SU-DHL-6 (cell line): Measurements from ENCODE around the gene ZNF30.

ENCODE experiments used
- H2AFZ ChIP-seq: fragments of 200-600 bp; sonication (generic); 2 replicates; pipeline ENCODE4 v1.6.1; 2014; ENCODE audit warnings: low read depth, mild to moderate bottlenecking, moderate library complexity, mixed read lengths, antibody characterized with exemption, low read length; ENCODE audit not compliant: severe bottlenecking
- H3F3A ChIP-seq: fragments of 200-600 bp; shearing (Covaris generic); 2 replicates; pipeline ENCODE4 v1.6.0; 2016; ENCODE audit warnings: antibody characterized with exemption, mild to moderate bottlenecking; ENCODE audit not compliant: insufficient read depth
- H3K27ac ChIP-seq: fragments of 200-600 bp; sonication (generic); 2 replicates; pipeline ENCODE4 v1.5.1; 2016; ENCODE audit warnings: low read depth, mild to moderate bottlenecking, low read length, moderate library complexity, mixed read lengths
- H3K27me3 ChIP-seq: fragments of 200-600 bp; sonication (generic), shearing (Covaris generic); 2 replicates; pipeline ENCODE4 v1.6.0; 2014; ENCODE audit warnings: mild to moderate bottlenecking, low read length
- H3K36me3 ChIP-seq: fragments of 200-600 bp; sonication (generic); 2 replicates; pipeline ENCODE4 v1.6.1; 2014; ENCODE audit warnings: mild to moderate bottlenecking, low read length, mixed read lengths
- H3K4me2 ChIP-seq: fragments of 300-600, 200-600 bp; shearing (Covaris generic), sonication (generic); 2 replicates; pipeline ENCODE4 v1.6.0; 2014; ENCODE audit warnings: low read length, low read depth, mild to moderate bottlenecking; ENCODE audit not compliant: poor library complexity, severe bottlenecking
- H3K4me3 ChIP-seq: fragments of 200-600 bp; sonication (generic); 2 replicates; pipeline ENCODE4 v1.5.1; 2014; ENCODE audit warnings: antibody characterized with exemption, low read length, mild to moderate bottlenecking, mixed read lengths; ENCODE audit not compliant: insufficient read depth, poor library complexity, severe bottlenecking
- H3K79me2 ChIP-seq: fragments of 200-600 bp; sonication (generic); 2 replicates; pipeline ENCODE4 v1.6.1; 2014; ENCODE audit warnings: mild to moderate bottlenecking, low read length, moderate library complexity; ENCODE audit not compliant: insufficient read depth
- H3K9ac ChIP-seq: fragments of 200-600 bp; sonication (generic); 2 replicates; pipeline ENCODE4 v1.7.0; 2014; ENCODE audit warnings: mild to moderate bottlenecking, low read length
- H3K9me2 ChIP-seq: fragments of 200-600 bp; sonication (generic); replicated peaks from 2 replicates; pipeline ENCODE4 v1.6.1; 2014; ENCODE audit warnings: low read length; ENCODE audit not compliant: insufficient read depth
- H3K9me3 ChIP-seq: fragments of 200-600 bp; sonication (generic); 2 replicates; pipeline ENCODE4 v1.6.1; 2014; ENCODE audit warnings: low read length, mixed read lengths; ENCODE audit not compliant: insufficient read depth
- H4K20me1 ChIP-seq: fragments of 200-600 bp; sonication (generic); 2 replicates; pipeline ENCODE4 v1.6.1; 2014; ENCODE audit warnings: low read depth, mild to moderate bottlenecking, antibody characterized with exemption, low read length, moderate library complexity, mixed read lengths
- CTCF ChIP-seq: fragments of 200-600 bp; sonication (generic); IDR thresholded peaks from one replicate; pipeline ENCODE4 v1.5.1; 2017; ENCODE audit warnings: antibody characterized with exemption, mild to moderate bottlenecking, low read length, moderate library complexity; ENCODE audit not compliant: insufficient read depth, poor library complexity, severe bottlenecking
- EZH2phosphoT487 ChIP-seq: fragments of 200-600 bp; sonication (generic), shearing (Covaris generic); conservative IDR thresholded peaks from 2 replicates; pipeline ENCODE4 v1.6.1; 2018; ENCODE audit warnings: mild to moderate bottlenecking, antibody characterized with exemption, low read length, moderate library complexity, mixed read lengths

ZNF30 gene

GRCh38 chr19:34953092-34953491, 26.4 kb downstream of the ZNF30 start:
- Histone ChIP-seq H2AFZ (no peak overlapping the region), H3K9me3 (peaks cover 30% of the 10 kb centered on the region), H3K36me3 (peaks cover 13% of the 10 kb centered on the region; the same call in 1 of the 2 replicates), H3K27ac (no peak overlapping the region), H3K9ac (no peak overlapping the region), H4K20me1 (no peaks in the 10 kb centered on the region), H3K27me3 (no peaks in the 10 kb centered on the region), H3K4me2 (no peak overlapping the region), H3K79me2 (no peaks in the 10 kb centered on the region), H3K4me3 (no peak overlapping the region), H3F3A (no peaks in the 10 kb centered on the region), H3K9me2 (no peaks in the 10 kb centered on the region)
- TF ChIP-seq CTCF (no peak), EZH2phosphoT487 (no peak)

- Histone ChIP-seq H2AFZ (no peak overlapping the region), H3K27me3 (no peaks in the 10 kb centered on the region), H4K20me1 (no peaks in the 10 kb centered on the region), H3K9me2 (no peaks in the 10 kb centered on the region), H3F3A (no peaks in the 10 kb centered on the region), H3K9me3 (peaks cover 41% of the 10 kb centered on the region), H3K36me3 (peaks cover 27% of the 10 kb centered on the region), H3K79me2 (no peaks in the 10 kb centered on the region), H3K4me2 (no peak overlapping the region), H3K9ac (no peak overlapping the region), H3K27ac (no peak overlapping the region), H3K4me3 (no peak overlapping the region)
- TF ChIP-seq EZH2phosphoT487 (no peak), CTCF (no peak)
Measured at GRCh38 chr19:34957830-34958751, 31.4 kb downstream of the ZNF30 start.

GRCh38 chr19:34959021-34959420, 32.3 kb downstream of the ZNF30 start:
- TF ChIP-seq CTCF: no peak
- no peak for TF ChIP-seq EZH2phosphoT487
- Histone ChIP-seq H4K20me1 (no peaks in the 10 kb centered on the region), H3K9ac (no peak overlapping the region), H3K27me3 (no peaks in the 10 kb centered on the region), H2AFZ (no peak overlapping the region), H3K79me2 (no peaks in the 10 kb centered on the region), H3K9me3 (peaks cover 32% of the 10 kb centered on the region), H3F3A (no peaks in the 10 kb centered on the region), H3K4me2 (no peak overlapping the region), H3K27ac (no peak overlapping the region), H3K36me3 (peaks cover 22% of the 10 kb centered on the region), H3K9me2 (no peaks in the 10 kb centered on the region), H3K4me3 (no peak overlapping the region)
